ENCODE data around the gene TMF1. TPM values are rescaled to one million over a fixed set of nuclear protein-coding genes. Genes with fewer than 3 reads are reported as not detected.

Gene TMF1
- total RNA-seq, 2 experiments from 2014 or later = 38.9 to 42.1 TPM

DNA sequence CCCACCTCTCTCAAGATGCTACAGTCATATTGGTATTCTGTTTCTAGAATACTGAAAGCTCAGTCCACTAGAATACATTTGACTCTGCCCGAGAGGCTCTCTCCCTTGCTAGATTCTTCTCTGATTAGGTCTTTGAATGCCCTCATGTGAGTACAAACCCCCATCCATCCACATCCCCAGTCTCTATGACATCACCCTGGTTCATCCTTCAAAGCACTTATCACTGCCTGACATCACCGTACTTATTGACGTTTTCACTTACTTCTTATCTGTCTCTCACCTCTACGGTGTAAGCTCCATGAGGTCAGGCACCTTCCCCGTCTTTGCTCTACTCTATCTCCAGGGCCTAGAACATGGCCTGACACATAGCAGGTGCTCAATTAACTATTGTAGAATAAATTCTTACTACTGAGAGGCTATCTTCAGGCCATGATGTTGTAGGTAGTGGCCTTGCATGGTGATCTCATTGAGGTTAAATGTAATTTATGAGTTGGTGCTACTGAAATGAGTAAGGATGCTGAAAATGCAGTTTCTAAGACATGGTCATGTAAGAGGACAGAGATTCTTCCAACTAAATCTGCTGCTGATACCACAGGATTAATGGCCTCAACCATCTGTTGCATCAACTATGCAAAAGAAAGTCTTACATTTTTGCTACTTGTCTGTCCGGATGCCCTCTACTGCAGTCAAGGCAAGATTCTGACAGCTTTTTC lies 65.5 kb downstream of the TMF1 start:
- peak overlapping the region; percentile 13 for H3K27ac Mint-ChIP-seq
- H3K4me1 Mint-ChIP-seq (ENCODE audit: low read depth) = peaks cover 3% of the 10 kb centered on the region
- ChIA-PET POLR2A (interaction anchor here (1.7 kb wide), 1 partner anchor 9 kb away, joined by 7 read pairs; no protein-coding TSS in a partner anchor), CTCF (interaction anchor here (1.2 kb wide), 1 partner anchor 10 kb away, joined by 4 read pairs; no protein-coding TSS in a partner anchor)
- no peaks in the 10 kb centered on the region for H3K9me3 Mint-ChIP-seq
- TF ChIP-seq, protein P1, sequence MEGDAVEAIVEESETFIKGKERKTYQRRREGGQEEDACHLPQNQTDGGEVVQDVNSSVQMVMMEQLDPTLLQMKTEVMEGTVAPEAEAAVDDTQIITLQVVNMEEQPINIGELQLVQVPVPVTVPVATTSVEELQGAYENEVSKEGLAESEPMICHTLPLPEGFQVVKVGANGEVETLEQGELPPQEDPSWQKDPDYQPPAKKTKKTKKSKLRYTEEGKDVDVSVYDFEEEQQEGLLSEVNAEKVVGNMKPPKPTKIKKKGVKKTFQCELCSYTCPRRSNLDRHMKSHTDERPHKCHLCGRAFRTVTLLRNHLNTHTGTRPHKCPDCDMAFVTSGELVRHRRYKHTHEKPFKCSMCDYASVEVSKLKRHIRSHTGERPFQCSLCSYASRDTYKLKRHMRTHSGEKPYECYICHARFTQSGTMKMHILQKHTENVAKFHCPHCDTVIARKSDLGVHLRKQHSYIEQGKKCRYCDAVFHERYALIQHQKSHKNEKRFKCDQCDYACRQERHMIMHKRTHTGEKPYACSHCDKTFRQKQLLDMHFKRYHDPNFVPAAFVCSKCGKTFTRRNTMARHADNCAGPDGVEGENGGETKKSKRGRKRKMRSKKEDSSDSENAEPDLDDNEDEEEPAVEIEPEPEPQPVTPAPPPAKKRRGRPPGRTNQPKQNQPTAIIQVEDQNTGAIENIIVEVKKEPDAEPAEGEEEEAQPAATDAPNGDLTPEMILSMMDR (IDR thresholded peaks at IDR 0.05) = no peak
- peak; percentile 30 for ATAC-seq
- DNase-seq = no peak
- peaks cover 28% of the 10 kb centered on the region for H3K36me3 Mint-ChIP-seq (ENCODE audit: low read depth)
- H3K27me3 Mint-ChIP-seq = no peaks in the 10 kb centered on the region
- intact Hi-C loops (cut with micrococcal nuclease) = no loop called here
- H3K4me3 Mint-ChIP-seq = no peak overlapping the region

DNA sequence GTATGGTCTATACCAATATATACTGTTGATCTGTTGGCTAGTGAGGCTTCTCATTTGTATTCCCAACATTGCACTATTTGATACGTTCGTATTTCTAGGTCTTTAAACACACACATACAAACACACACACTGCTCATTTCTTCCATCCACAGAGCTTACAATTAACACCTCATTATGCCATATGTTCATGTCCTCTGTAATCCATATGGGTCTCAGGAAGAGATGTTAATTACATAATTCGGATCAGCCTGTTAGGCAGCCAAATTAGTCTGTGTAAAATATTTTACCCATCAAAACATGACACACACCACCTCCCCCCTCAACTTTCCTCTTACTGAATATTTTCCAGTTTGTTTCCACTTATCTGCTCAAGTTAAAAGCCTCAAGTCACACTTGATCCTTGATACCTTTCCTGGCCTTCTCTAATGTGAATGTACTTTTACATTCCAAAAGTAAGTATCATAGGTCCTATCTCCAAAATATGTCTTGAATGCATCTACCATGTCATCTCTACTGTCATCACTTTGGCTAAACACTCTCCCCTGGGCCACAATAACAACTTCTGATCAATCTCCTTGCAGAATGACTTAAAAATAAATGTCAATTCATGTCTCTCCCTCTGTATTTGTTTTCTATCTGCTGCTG lies 66.9 kb downstream of the TMF1 start:
- POLR2A ChIA-PET = no interaction called here
- DNase-seq = no peak
- Mint-ChIP-seq H3K27me3 (no peaks in the 10 kb centered on the region), H3K9me3 (no peaks in the 10 kb centered on the region), H3K27ac (no peak overlapping the region), H3K4me1 (ENCODE audit: low read depth) (peaks cover 3% of the 10 kb centered on the region), H3K36me3 (ENCODE audit: low read depth) (peaks cover 37% of the 10 kb centered on the region), H3K4me3 (no peak overlapping the region)
- CTCF ChIA-PET = interaction anchor here (1.3 kb wide), 1 partner anchor 12 kb away, joined by 3 read pairs; no protein-coding TSS in a partner anchor
- TF ChIP-seq, protein P1 (IDR thresholded peaks at IDR 0.05) = no peak
- no peak for ATAC-seq
- intact Hi-C loops (cut with micrococcal nuclease) = no loop called here

DNA sequence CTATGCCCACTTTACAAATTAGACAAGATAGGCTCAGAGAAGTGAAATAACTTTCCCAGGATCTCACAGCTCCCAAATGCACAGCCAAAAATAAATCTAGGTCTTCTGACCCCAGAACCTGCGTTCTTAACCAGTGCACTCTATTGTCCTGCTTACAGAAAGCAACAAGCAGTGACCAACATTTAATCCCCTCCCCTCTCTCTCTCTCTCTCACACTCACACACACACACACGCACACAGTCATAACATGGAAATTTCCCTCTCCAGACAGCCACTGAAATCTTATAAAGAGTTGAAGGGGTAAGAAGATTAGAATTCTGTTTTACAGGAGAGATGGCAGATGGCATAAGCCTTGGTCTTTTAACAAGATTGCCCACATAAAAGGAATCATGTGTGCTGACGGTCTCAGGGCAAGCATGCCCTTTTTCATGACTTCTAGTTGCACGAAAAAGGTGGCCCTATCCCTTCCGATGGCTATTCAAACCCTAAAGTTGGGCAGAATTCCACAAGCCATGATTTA lies 68.1 kb downstream of the TMF1 start:
- intact Hi-C loops (cut with micrococcal nuclease) = no loop called here
- Mint-ChIP-seq H3K27ac (no peak overlapping the region), H3K9me3 (no peaks in the 10 kb centered on the region), H3K4me1 (ENCODE audit: low read depth) (peaks cover 3% of the 10 kb centered on the region), H3K36me3 (ENCODE audit: low read depth) (peaks cover 37% of the 10 kb centered on the region), H3K27me3 (no peaks in the 10 kb centered on the region), H3K4me3 (no peak overlapping the region)
- ChIA-PET POLR2A (no interaction called here), CTCF (interaction anchor here (1.3 kb wide), 1 partner anchor 11 kb away, joined by 3 read pairs; no protein-coding TSS in a partner anchor)
- ATAC-seq (no peak), DNase-seq (no peak)
- TF ChIP-seq, protein P1 (IDR thresholded peaks at IDR 0.05) = no peak

DNA sequence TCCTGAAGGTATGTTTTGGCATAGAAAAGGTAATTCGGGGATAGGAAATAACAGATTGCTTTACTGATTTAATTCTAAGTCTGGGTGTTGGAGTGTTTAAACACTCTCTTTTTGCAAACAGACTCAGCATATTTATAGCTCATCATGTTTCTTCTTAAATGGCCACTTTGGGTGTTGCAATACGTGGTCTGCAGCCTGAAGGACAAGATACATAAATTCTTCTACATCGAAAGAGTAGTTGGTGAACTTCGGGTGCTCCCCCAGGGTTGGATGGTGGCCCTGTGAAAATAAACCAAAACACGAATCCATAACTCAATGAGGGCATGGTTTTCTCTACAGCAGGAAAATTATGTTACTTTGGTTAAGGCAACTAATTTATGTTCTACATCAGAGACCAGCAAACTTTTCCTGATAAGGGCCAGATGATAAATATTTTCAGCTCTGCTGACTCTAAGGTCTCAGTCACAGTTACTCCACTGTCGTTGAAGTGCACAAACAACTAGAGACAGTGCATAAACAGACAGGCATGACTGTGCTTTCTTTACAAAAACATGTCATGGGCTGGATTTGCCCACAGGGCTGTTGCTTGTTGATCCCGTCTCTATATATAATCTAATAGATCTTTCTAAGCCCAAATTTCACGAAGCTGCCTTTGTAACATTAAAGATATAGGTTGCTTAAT lies 74.5 kb downstream of the TMF1 start:
- Mint-ChIP-seq H3K4me3 (no peak overlapping the region), H3K36me3 (ENCODE audit: low read depth) (peaks cover 19% of the 10 kb centered on the region), H3K27ac (no peak overlapping the region), H3K4me1 (ENCODE audit: low read depth) (no peaks in the 10 kb centered on the region), H3K9me3 (no peaks in the 10 kb centered on the region), H3K27me3 (no peaks in the 10 kb centered on the region)
- ChIA-PET POLR2A (no interaction called here), CTCF (interaction anchor here (1.6 kb wide), 1 partner anchor 9 kb away, joined by 4 read pairs; no protein-coding TSS in a partner anchor)
- ATAC-seq (no peak), DNase-seq (no peak)
- TF ChIP-seq, protein P1 (IDR thresholded peaks at IDR 0.05) = no peak
- intact Hi-C loops (cut with micrococcal nuclease) = no loop called here

Data from activated CD8-positive, alpha-beta T cell treated with anti-CD3 and anti-CD28 coated beads for 36 hours (primary cell).